ENCODE measurements around the gene MTRR.

MTRR gene

GRCh38 chr5:7868773-7869473 lies at the start of gene MTRR, which contains the start of gene FASTKD3:
MTRR (plus strand) TSS chr5:7869148; CDS start chr5:7870795, 1,647 bp downstream.
FASTKD3 (minus strand) TSS chr5:7869031; CDS start chr5:7868083, 948 bp downstream.
- DNase-seq: peak; percentile 92 to 94

GRCh38 chr5:7822449-7822848 lies 46.5 kb upstream of the MTRR start:
- no peak for DNase-seq

GRCh38 chr5:7823594-7823993 lies 45.4 kb upstream of the MTRR start:
- DNase-seq: no peak

GRCh38 chr5:7824995-7825394 lies 44.0 kb upstream of the MTRR start:
- no peak for DNase-seq

GRCh38 chr5:7825630-7826029 lies 43.3 kb upstream of the MTRR start:
- no peak for DNase-seq

GRCh38 chr5:7827610-7828009 lies 41.3 kb upstream of the MTRR start:
- DNase-seq: no peak

- DNase-seq: no peak
These were observed 40.7 kb upstream of the MTRR start for GRCh38 chr5:7828269-7828668.

- no peak for DNase-seq
These were observed 34.0 kb upstream of the MTRR start for GRCh38 chr5:7834982-7835381.

GRCh38 chr5:7837403-7837802 lies 31.5 kb upstream of the MTRR start:
- no peak for DNase-seq

GRCh38 chr5:7842531-7842930 lies 26.4 kb upstream of the MTRR start:
- no peak for DNase-seq

GRCh38 chr5:7844901-7845300 lies 24.0 kb upstream of the MTRR start:
- no peak for DNase-seq

GRCh38 chr5:7845557-7845956 lies 23.4 kb upstream of the MTRR start:
- no peak for DNase-seq

GRCh38 chr5:7846327-7846726 lies 22.6 kb upstream of the MTRR start:
- DNase-seq: no peak

- no peak for DNase-seq
These were observed 20.7 kb upstream of the MTRR start for GRCh38 chr5:7848296-7848695.

GRCh38 chr5:7849681-7850394 lies 19.1 kb upstream of the MTRR start:
- peak; percentile 4 to 18 for DNase-seq

GRCh38 chr5:7850395-7851239 lies 18.3 kb upstream of the MTRR start, which contains the start of gene CFAP90:
CFAP90 (minus strand) TSS chr5:7851133; CDS start chr5:7851021, 112 bp downstream.
- no peak for DNase-seq

GRCh38 chr5:7851240-7851592 lies 17.7 kb upstream of the MTRR start:
- DNase-seq: no peak

- no peak for DNase-seq
These were observed 17.2 kb upstream of the MTRR start for GRCh38 chr5:7851617-7852289.

- DNase-seq: no peak
These were observed 16.4 kb upstream of the MTRR start for GRCh38 chr5:7852542-7852941.

GRCh38 chr5:7852988-7853387 lies 16.0 kb upstream of the MTRR start:
- no peak for DNase-seq

- DNase-seq: no peak
These were observed 13.3 kb upstream of the MTRR start for GRCh38 chr5:7855611-7856010.

GRCh38 chr5:7856855-7857254 lies 12.1 kb upstream of the MTRR start:
- peak; percentile 68 to 77 for DNase-seq

- no peak for DNase-seq
These were observed 11.6 kb upstream of the MTRR start for GRCh38 chr5:7857361-7857760.
